Mucosa of descending colon (tissue), 3 donors: ENCODE results near the gene PCSK2. TPM values are rescaled to one million over a fixed set of nuclear protein-coding genes. Genes with fewer than 3 reads are reported as not detected.
"Not testable (repeated sequence)": the region's sequence is repeated elsewhere in the genome, so short reads cannot be mapped to it uniquely, and the experiment has no call there.

Experiments
- ATAC-seq: fragments of 200-7000 bp; cut with Tn5 transposase; one replicate; pipeline ENCODE4 v1.9.1; 2020; ENCODE audit warnings: mild to moderate bottlenecking, moderate library complexity
- DNase-seq, 3 donors: peaks; one replicate each; pipeline ENCODE4 v3.0.0-alpha.2; 2020
- H3K36me3 ChIP-seq: fragments of 200-600 bp; one replicate; pipeline ENCODE4 v1.8.0; 2021; ENCODE audit warnings: low read depth, mild to moderate bottlenecking
- H3K4me1 ChIP-seq: fragments of 200-600 bp; one replicate; pipeline ENCODE4 v1.8.0; 2021; ENCODE audit warnings: low read depth, mild to moderate bottlenecking
- H3K4me3 ChIP-seq: fragments of 200-600 bp; one replicate; pipeline ENCODE4 v1.8.0; 2021; ENCODE audit warnings: mild to moderate bottlenecking
- H3K9me3 ChIP-seq: fragments of 200-600 bp; one replicate; pipeline ENCODE4 v1.8.0; 2021; ENCODE audit warnings: mild to moderate bottlenecking
- CTCF ChIP-seq: fragments of 200-600 bp; IDR thresholded peaks from one replicate; pipeline ENCODE4 v1.8.0; 2022; ENCODE audit warnings: antibody characterized with exemption, mild to moderate bottlenecking
- intact Hi-C, 2 donors: fragments of 100-400 bp; cut with DNase I in 1 of 2; cut with micrococcal nuclease in 1 of 2; formaldehyde crosslinking; loops; one replicate each; pipeline versions ENCODE4 v1.11.0 to v1.11.1; 2022; cut with DNase I, micrococcal nuclease
- total RNA-seq, 3 donors: library from RNA; stranded (reverse); fragmentation: NEBNext Ultra II Directional in 2 of 3; extraction: Animal tissue kit (Norgen Biotek cat#: 25700) in 2 of 3; gene quantifications; one replicate each; pipeline versions ENCODE4 v1.2.1 to v1.2.4, GENCODE V29; 2021 to 2023
- donor health status: DM: no; HTN: no; CAD: no; lungs with moderate emphysema.
- donor health status: DM: no; HTN: no; CAD: no.
- donor health status: DM: no; HTN: yes; CAD: no.

PCSK2 gene
- total RNA-seq, 3 donors from 2014 or later: 0.48 to 5.6 (median 1.4) TPM

- no peak for TF ChIP-seq CTCF
Observed at GRCh38 chr20:17215167-17215566, 11.7 kb upstream of the PCSK2 start.

GRCh38 chr20:17219856-17220255, 7.0 kb upstream of the PCSK2 start:
- H3K36me3 ChIP-seq, DNase-seq, H3K4me3 ChIP-seq, intact Hi-C loops, H3K4me1 ChIP-seq, ATAC-seq, H3K9me3 ChIP-seq: not testable (repeated sequence)

More at GRCh38 chr20:17215167-17215566, 11.7 kb upstream of the PCSK2 start:
- DNase-seq (no peak), ATAC-seq (no peak)
- Histone ChIP-seq H3K9me3 (no peaks in the 10 kb centered on the region), H3K36me3 (no peaks in the 10 kb centered on the region), H3K4me3 (no peak overlapping the region), H3K4me1 (no peaks in the 10 kb centered on the region)
- intact Hi-C loops: no loop called here

DNA sequence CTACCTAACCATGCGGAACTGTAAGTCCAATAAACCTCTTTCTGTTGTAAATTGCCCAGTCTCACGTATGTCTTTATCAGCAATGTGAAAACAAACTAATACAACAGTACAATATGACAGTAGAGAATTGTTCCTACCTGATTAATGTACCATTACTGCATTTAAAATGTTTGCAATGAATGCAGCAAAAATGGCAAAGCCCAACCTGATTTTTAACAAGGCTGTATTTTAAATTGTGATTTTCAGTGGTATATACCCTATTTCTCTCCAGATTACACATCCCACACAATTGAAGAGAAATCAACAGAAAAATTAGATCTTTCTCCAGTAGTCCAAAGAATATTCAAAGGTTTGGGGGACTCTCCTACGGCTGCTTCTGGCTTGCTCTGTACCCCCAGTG, 3.3 kb upstream of the PCSK2 start:
- H3K4me1 ChIP-seq: no peaks in the 10 kb centered on the region
- no peak for TF ChIP-seq CTCF
- no peaks in the 10 kb centered on the region for H3K36me3 ChIP-seq
- H3K4me3 ChIP-seq: no peak overlapping the region
- no peak for ATAC-seq
- no peaks in the 10 kb centered on the region for H3K9me3 ChIP-seq
- no peak for DNase-seq
- intact Hi-C loops: no loop called here

GRCh38 chr20:17225851-17226409, 910 bp upstream of the PCSK2 start:
- Histone ChIP-seq H3K9me3 (no peaks in the 10 kb centered on the region), H3K4me1 (no peaks in the 10 kb centered on the region), H3K4me3 (no peak overlapping the region), H3K36me3 (no peaks in the 10 kb centered on the region)
- DNase-seq (peak in 2 of 3 donors; percentile 21 to 45), ATAC-seq (no peak)
- TF ChIP-seq CTCF: no peak
- intact Hi-C loops: no loop called here

- H3K36me3 ChIP-seq: no peaks in the 10 kb centered on the region
- H3K9me3 ChIP-seq: no peaks in the 10 kb centered on the region
- no peak overlapping the region for H3K4me3 ChIP-seq
- DNase-seq (no peak), ATAC-seq (no peak)
- intact Hi-C loops: no loop called here
- TF ChIP-seq CTCF: no peak
- H3K4me1 ChIP-seq: no peaks in the 10 kb centered on the region
Observed at GRCh38 chr20:17227219-17227575, 357 bp downstream of the PCSK2 start.

DNA sequence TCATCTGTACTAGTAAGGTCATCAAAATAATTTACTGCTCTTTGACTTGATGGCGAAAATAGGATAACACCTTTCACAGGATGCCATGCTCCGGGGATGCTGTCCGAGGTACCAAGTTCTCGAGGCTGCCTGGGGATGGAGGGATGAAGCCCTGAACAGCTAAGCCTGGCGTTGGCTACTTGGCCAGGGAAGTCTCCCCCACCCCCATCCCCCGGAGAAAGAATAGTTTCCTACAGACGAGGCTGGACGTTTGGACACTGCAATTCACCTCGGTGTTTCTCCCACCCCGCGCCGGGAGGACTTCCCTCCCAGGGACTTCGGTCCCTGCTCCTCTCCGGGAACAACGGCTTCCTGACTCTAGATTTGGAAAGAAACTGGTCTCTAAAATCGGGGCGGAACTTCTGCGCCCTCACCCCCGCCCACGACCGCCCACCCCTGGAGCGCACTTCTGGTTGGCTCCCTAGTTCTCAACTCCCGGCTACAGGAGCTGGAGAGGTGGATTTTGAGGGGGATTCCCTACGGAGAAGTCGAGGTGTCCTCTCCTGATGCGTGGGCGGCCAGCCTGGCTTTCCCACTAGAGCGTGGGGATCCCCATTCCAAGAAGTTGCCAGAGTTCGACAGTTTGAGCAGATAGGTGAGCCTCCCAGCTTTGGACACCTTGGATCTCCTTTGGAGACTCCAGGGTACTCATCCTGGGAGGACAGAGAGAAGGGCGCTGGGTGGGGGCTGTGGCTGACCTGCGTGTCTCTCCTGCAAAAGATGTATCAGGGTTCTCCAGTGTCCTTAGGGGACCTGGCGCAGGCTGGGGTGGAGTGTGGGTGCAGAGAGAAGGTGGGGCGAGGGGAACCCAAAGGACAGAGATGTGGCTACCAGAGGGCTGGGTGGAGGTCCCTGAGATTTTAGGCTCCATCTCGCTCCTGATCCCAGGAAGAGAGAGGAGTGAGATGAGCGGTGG, 1.1 kb downstream of the PCSK2 start:
- DNase-seq (no peak), ATAC-seq (no peak)
- intact Hi-C loops: no loop called here
- H3K4me3 ChIP-seq: no peak overlapping the region
- H3K36me3 ChIP-seq: no peaks in the 10 kb centered on the region
- no peaks in the 10 kb centered on the region for H3K9me3 ChIP-seq
- no peaks in the 10 kb centered on the region for H3K4me1 ChIP-seq
- no peak for TF ChIP-seq CTCF
